DND-41 (cell line): ENCODE data around the gene INPP4A.

Experiments
- EZH2 ChIP-seq: IDR thresholded peaks from 3 replicates; pipeline ENCODE4 v1.6.1; 2012; ENCODE audit warnings: borderline replicate concordance, low read depth, mild to moderate bottlenecking, moderate library complexity, low read length, inconsistent platforms; ENCODE audit not compliant: severe bottlenecking
- TF ChIP-seq, protein P1 (sequence below): IDR thresholded peaks from 2 replicates; pipeline ENCODE4 v1.5.1; 2012; ENCODE audit warnings: borderline replicate concordance, low read length, moderate library complexity, mild to moderate bottlenecking; ENCODE audit not compliant: poor library complexity, severe bottlenecking; ENCODE audit errors: extremely low read depth

DNA sequence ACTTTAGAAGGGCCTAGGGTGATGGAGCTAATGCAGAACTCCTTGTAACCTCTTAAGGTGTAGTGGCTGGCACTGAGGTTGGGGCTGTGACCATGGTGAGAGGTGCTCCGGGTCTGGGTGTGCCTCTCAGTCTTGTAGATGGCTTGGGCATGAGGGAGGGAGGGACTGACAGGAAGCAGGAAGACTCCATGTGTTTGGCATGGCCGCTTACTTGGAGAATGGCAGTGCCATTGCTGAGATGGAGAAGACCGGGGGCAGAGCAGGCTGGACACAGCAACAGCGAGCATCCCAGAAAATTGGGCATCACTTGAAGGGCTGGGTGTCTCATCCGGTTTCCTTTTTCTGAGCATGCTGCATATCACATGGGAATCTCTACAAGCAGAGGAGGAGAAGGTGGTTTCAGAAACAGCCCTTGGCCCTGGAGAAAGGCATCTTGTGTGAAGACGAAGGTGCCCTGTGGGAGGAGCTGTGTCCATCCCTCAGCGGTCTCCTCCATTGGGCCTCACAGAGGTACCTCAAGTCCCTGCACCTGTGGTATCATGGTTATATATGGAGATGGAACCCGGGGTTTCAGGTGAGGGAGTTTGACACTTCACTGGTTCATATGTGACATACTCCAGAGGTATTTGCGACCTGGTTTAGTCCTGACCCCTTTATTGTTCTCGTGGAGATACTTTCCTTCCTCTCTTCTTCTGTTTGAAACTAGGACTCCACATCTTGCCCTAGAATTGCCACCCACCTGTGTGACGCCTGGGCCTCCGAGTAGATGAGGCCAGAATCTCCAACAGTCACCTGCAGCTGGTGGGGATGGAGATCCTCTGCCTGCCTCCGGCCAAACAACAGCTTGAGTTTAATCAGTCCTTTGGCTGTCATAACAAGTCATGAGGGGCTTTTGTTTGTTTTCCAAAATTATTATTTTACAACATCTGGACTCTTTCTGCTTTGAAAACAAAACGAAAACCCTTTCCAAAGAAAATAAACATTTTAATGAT lies 45.6 kb downstream of the INPP4A start:
- TF ChIP-seq, protein P1, sequence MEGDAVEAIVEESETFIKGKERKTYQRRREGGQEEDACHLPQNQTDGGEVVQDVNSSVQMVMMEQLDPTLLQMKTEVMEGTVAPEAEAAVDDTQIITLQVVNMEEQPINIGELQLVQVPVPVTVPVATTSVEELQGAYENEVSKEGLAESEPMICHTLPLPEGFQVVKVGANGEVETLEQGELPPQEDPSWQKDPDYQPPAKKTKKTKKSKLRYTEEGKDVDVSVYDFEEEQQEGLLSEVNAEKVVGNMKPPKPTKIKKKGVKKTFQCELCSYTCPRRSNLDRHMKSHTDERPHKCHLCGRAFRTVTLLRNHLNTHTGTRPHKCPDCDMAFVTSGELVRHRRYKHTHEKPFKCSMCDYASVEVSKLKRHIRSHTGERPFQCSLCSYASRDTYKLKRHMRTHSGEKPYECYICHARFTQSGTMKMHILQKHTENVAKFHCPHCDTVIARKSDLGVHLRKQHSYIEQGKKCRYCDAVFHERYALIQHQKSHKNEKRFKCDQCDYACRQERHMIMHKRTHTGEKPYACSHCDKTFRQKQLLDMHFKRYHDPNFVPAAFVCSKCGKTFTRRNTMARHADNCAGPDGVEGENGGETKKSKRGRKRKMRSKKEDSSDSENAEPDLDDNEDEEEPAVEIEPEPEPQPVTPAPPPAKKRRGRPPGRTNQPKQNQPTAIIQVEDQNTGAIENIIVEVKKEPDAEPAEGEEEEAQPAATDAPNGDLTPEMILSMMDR: no peak
- TF ChIP-seq EZH2: no peak
